GM23338 (cell line): ENCODE data around the gene ARHGAP4. TPM values are rescaled to one million over a fixed set of nuclear protein-coding genes. Genes with fewer than 3 reads are reported as not detected.

Source experiments
- ATAC-seq: fragments of 200-7000 bp; cut with Tn5 transposase; 3 replicates; pipeline ENCODE4 v1.9.1; 2020
- DNase-seq: peaks from one replicate; pipeline ENCODE4 v3.0.0-alpha.2; 2015; ENCODE audit warnings: low spot score
- H2AFZ ChIP-seq: fragments of 200-600 bp; sonication (generic); 2 replicates; pipeline ENCODE4 v1.8.0; 2016; ENCODE audit warnings: antibody characterized with exemption, mild to moderate bottlenecking, moderate library complexity
- H3F3A ChIP-seq: fragments of 200-600 bp; sonication (generic); replicated peaks from 2 replicates; pipeline ENCODE4 v1.8.0; 2017; ENCODE audit warnings: antibody characterized with exemption, mixed run types, low read depth
- H3K27ac ChIP-seq: fragments of 200-600 bp; sonication (generic); 2 replicates; pipeline ENCODE4 v1.6.1; 2016; ENCODE audit warnings: low read depth
- H3K27me3 ChIP-seq: fragments of 200-600 bp; sonication (generic); 2 replicates; pipeline ENCODE4 v1.8.0; 2016; ENCODE audit warnings: mild to moderate bottlenecking, mixed run types, moderate library complexity; ENCODE audit not compliant: insufficient read depth
- H3K36me3 ChIP-seq: fragments of 200-600 bp; sonication (generic); 2 replicates; pipeline ENCODE4 v1.8.0; 2016; ENCODE audit warnings: mild to moderate bottlenecking; ENCODE audit not compliant: insufficient read depth
- H3K4me1 ChIP-seq: fragments of 200-600 bp; sonication (generic); 2 replicates; pipeline ENCODE4 v1.8.0; 2016; ENCODE audit warnings: mild to moderate bottlenecking, moderate library complexity; ENCODE audit not compliant: insufficient read depth
- H3K4me2 ChIP-seq: fragments of 200-600 bp; sonication (generic); 2 replicates; pipeline ENCODE4 v1.7.1; 2017; ENCODE audit warnings: mixed run types
- H3K4me3 ChIP-seq: fragments of 200-600 bp; sonication (generic); 2 replicates; pipeline ENCODE4 v1.6.1; 2016; ENCODE audit warnings: mixed run types
- H3K79me2 ChIP-seq: fragments of 200-600 bp; sonication (generic); replicated peaks from 2 replicates; pipeline ENCODE4 v1.8.0; 2017; ENCODE audit warnings: mild to moderate bottlenecking; ENCODE audit not compliant: insufficient read depth
- H3K9me2 ChIP-seq: fragments of 200-600 bp; sonication (generic); 2 replicates; pipeline ENCODE4 v1.8.0; 2017; ENCODE audit not compliant: insufficient read depth
- H4K20me1 ChIP-seq: fragments of 200-600 bp; sonication (generic); replicated peaks from 2 replicates; pipeline ENCODE4 v1.8.0; 2017; ENCODE audit warnings: mild to moderate bottlenecking; ENCODE audit not compliant: insufficient read depth
- H3K27ac Mint-ChIP-seq: 2 replicates; pipeline ENCODE4 v1.8.0; 2020; ENCODE audit warnings: inconsistent platforms, mild to moderate bottlenecking, moderate library complexity, mixed read lengths
- H3K27me3 Mint-ChIP-seq: 3 replicates; pipeline ENCODE4 v1.8.0; 2022; ENCODE audit warnings: low read depth, mild to moderate bottlenecking, moderate library complexity, mixed read lengths, inconsistent platforms; ENCODE audit not compliant: insufficient read depth, poor library complexity
- H3K36me3 Mint-ChIP-seq: 3 replicates; pipeline ENCODE4 v1.8.0; 2021; ENCODE audit warnings: low read depth, mild to moderate bottlenecking, inconsistent platforms, moderate library complexity, mixed read lengths
- H3K4me1 Mint-ChIP-seq: 3 replicates; pipeline ENCODE4 v1.8.0; 2020; ENCODE audit warnings: mild to moderate bottlenecking, inconsistent platforms, mixed read lengths
- H3K4me3 Mint-ChIP-seq: 3 replicates; pipeline ENCODE4 v1.8.0; 2021; ENCODE audit warnings: moderate library complexity, mild to moderate bottlenecking, inconsistent platforms, mixed read lengths
- H3K9me3 Mint-ChIP-seq: 3 replicates; pipeline ENCODE4 v1.8.0; 2020; ENCODE audit warnings: moderate library complexity, mild to moderate bottlenecking, inconsistent platforms, mixed read lengths
- CREB1 ChIP-seq: fragments of 250-450 bp; sonication (Bioruptor Pico); IDR thresholded peaks from 2 replicates; pipeline ENCODE4 v1.5.0; 2020; ENCODE audit warnings: low read depth, mild to moderate bottlenecking, moderate library complexity
- CTCF ChIP-seq, 2 experiments: fragments of 200-600 bp in 1 of 2; sonication (generic) in 1 of 2; conservative IDR thresholded peaks; 2 replicates each; pipeline versions ENCODE4 v1.5.1 to v1.6.1; 2016 to 2017; ENCODE audit warnings: antibody characterized with exemption in 2 of 2, low read depth in 2 of 2, mild to moderate bottlenecking in 2 of 2, moderate library complexity in 1 of 2
- ETS1 ChIP-seq: IDR thresholded peaks from 2 replicates; pipeline ENCODE4 v1.6.1; 2016; ENCODE audit warnings: antibody characterized with exemption
- POLR2AphosphoS5 ChIP-seq: IDR thresholded peaks from 2 replicates; pipeline ENCODE4 v1.6.1; 2016; ENCODE audit warnings: antibody characterized with exemption, low read depth
- ZNF114 ChIP-seq: fragments of 250-450 bp; sonication (Bioruptor Pico); IDR thresholded peaks from 2 replicates; pipeline ENCODE4 v1.5.0; 2020; ENCODE audit warnings: mild to moderate bottlenecking, moderate library complexity
- ZNF462 ChIP-seq: fragments of 250-450 bp; sonication (Bioruptor Pico); IDR thresholded peaks from 2 replicates; pipeline ENCODE4 v1.5.0; 2020; ENCODE audit warnings: mild to moderate bottlenecking, moderate library complexity
- polyA plus RNA-seq: library from polyadenylated mRNA; unstranded; fragments of >200 nt; fragmentation: Nextera tagmentation; extraction: Ambion mirVana; gene quantifications from 2 replicates; pipeline ENCODE4 v1.2.1, GENCODE V29; 2016
- total RNA-seq: library from RNA; depleted of rRNA; stranded (reverse); fragments of >200 nt; shearing (Covaris generic); gene quantifications from 2 replicates; pipeline ENCODE4 v1.2.3, GENCODE V29; 2014

Gene ARHGAP4
- total and polyA plus RNA-seq, 2 experiments from 2014 or later: 21.5 to 59.5 TPM

GRCh38 chrX:153927922-153928760 is 2.1 kb upstream of the ARHGAP4 start:
- Histone ChIP-seq H3K4me3 (peak overlapping the region; percentile 65), H3K27ac (peak overlapping the region; percentile 90), H3K4me1 (peaks cover 10% of the 10 kb centered on the region; the same call in 1 of the 2 replicates), H3K9me2 (no peaks in the 10 kb centered on the region), H3K36me3 (no peaks in the 10 kb centered on the region), H3K27me3 (no peaks in the 10 kb centered on the region), H3K79me2 (no peaks in the 10 kb centered on the region), H2AFZ (no peak overlapping the region), H3K4me2 (peak overlapping the region; percentile 83), H3F3A (0 out of 2 replicates have a peak, but pooled peaks cover 5% of the 10 kb centered on the region), H4K20me1 (no peaks in the 10 kb centered on the region; the same call in 1 of the 2 replicates)
- Mint-ChIP-seq H3K36me3 (peaks cover 22% of the 10 kb centered on the region), H3K4me3 (peak overlapping the region; percentile 77), H3K9me3 (no peaks in the 10 kb centered on the region; the same call in 2 of the 3 replicates), H3K27me3 (peaks cover 9% of the 10 kb centered on the region), H3K27ac (peak overlapping the region; percentile 96), H3K4me1 (peaks cover 20% of the 10 kb centered on the region)
- ATAC-seq (peak; percentile 85), DNase-seq (peak; percentile 96)
- TF ChIP-seq CREB1 (CRISPR knock-in tag): no peak
- TF ChIP-seq ZNF462 (CRISPR knock-in tag): no peak
- TF ChIP-seq ETS1: no peak
- 0 out of 4 replicates have a peak, but pooled peaks of 1 of the 2 experiments have one; percentile 2 for TF ChIP-seq CTCF (conservative IDR thresholded peaks at IDR 0.05; ENCODE audit: low read depth in 2 of 2)
- peak; percentile 50 for TF ChIP-seq POLR2AphosphoS5
- TF ChIP-seq ZNF114: no peak
